HG03575 (cell line): Measurements from ENCODE around the gene WAPL.
A peak's percentile ranks its signal among the peaks of the same experiment; 100 is the strongest.
"Not testable (repeated sequence)": the region's sequence is repeated elsewhere in the genome, so short reads cannot be mapped to it uniquely, and the experiment has no call there.

ENCODE experiments used
- ATAC-seq: cut with Tn5 transposase; IDR thresholded peaks from one replicate; pipeline ENCODE4 v1.9.1; 2021; ENCODE audit not compliant: unreplicated experiment, insufficient number of reproducible peaks, low FRiP score; ENCODE audit errors: extremely low read depth

WAPL gene

GRCh38 chr10:86521678-86522509 lies at the start of gene WAPL:
Gene WAPL (minus strand): TSS chr10:86521792. CDS start chr10:86518069, 3,723 bp downstream.
- ATAC-seq = peak; percentile 80

- ATAC-seq = no peak
Observed at GRCh38 chr10:86569335-86569734, 47.7 kb upstream of the WAPL start.

GRCh38 chr10:86566518-86566917 lies 44.9 kb upstream of the WAPL start:
- not testable (repeated sequence) for ATAC-seq

- ATAC-seq = not testable (repeated sequence)
Observed at GRCh38 chr10:86563338-86563737, 41.7 kb upstream of the WAPL start.

- not testable (repeated sequence) for ATAC-seq
Observed at GRCh38 chr10:86558695-86559094, 37.1 kb upstream of the WAPL start.

GRCh38 chr10:86556933-86557649 lies 35.5 kb upstream of the WAPL start:
- ATAC-seq = no peak

GRCh38 chr10:86556532-86556931 lies 34.9 kb upstream of the WAPL start:
- ATAC-seq = no peak

- no peak for ATAC-seq
Observed at GRCh38 chr10:86553639-86554038, 32.0 kb upstream of the WAPL start.

GRCh38 chr10:86553213-86553612 lies 31.6 kb upstream of the WAPL start:
- ATAC-seq = no peak

GRCh38 chr10:86547296-86547695 lies 25.7 kb upstream of the WAPL start:
- ATAC-seq = no peak

- ATAC-seq = no peak
Observed at GRCh38 chr10:86545101-86545500, 23.5 kb upstream of the WAPL start.

GRCh38 chr10:86540016-86540415 lies 18.4 kb upstream of the WAPL start:
- ATAC-seq = no peak

GRCh38 chr10:86538547-86538946 lies 17.0 kb upstream of the WAPL start:
- ATAC-seq = no peak

GRCh38 chr10:86538040-86538439 lies 16.4 kb upstream of the WAPL start:
- ATAC-seq = not testable (repeated sequence)

- no peak for ATAC-seq
Observed at GRCh38 chr10:86536294-86536861, 14.8 kb upstream of the WAPL start.

- no peak for ATAC-seq
Observed at GRCh38 chr10:86535132-86535882, 13.7 kb upstream of the WAPL start.

- ATAC-seq = no peak
Observed at GRCh38 chr10:86533328-86533727, 11.7 kb upstream of the WAPL start.

GRCh38 chr10:86528736-86529135 lies 7.1 kb upstream of the WAPL start:
- not testable (repeated sequence) for ATAC-seq

- no peak for ATAC-seq
Observed at GRCh38 chr10:86526606-86527005, 5.0 kb upstream of the WAPL start.
